PFSK-1 (cell line): Measurements from ENCODE around the gene ZNF302.

Experiments used
- FOXP2 ChIP-seq: optimal IDR thresholded peaks from 2 replicates; pipeline ENCODE3; 2011; ENCODE audit warnings: borderline replicate concordance, control low read depth, inconsistent platforms; ENCODE audit not compliant: insufficient read depth; ENCODE audit errors: extremely low read length, extremely low read depth
- POLR2AphosphoS5 ChIP-seq: IDR thresholded peaks from 2 replicates; pipeline ENCODE4 v1.6.1; 2012; ENCODE audit warnings: low read depth, mild to moderate bottlenecking, control low read depth, low read length, moderate library complexity
- REST ChIP-seq, 2 experiments: IDR thresholded peaks; 2 replicates each; pipeline versions ENCODE4 v1.6.1 to v1.8.0; 2011 to 2012; ENCODE audit warnings: low read depth in 2 of 2, low read length in 2 of 2, control low read depth in 1 of 2, inconsistent platforms in 1 of 2, mild to moderate bottlenecking in 1 of 2, moderate library complexity in 1 of 2; ENCODE audit not compliant: insufficient read depth in 1 of 2
- SIN3A ChIP-seq: IDR thresholded peaks from 2 replicates; pipeline ENCODE4 v1.6.1; 2012; ENCODE audit warnings: mild to moderate bottlenecking, low read length, moderate library complexity, borderline replicate concordance; ENCODE audit not compliant: insufficient read depth
- TAF1 ChIP-seq: IDR thresholded peaks from 2 replicates; pipeline ENCODE4 v1.6.1; 2012; ENCODE audit warnings: low read length, control low read depth, borderline replicate concordance; ENCODE audit not compliant: insufficient read depth

Gene ZNF302

GRCh38 chr19:34692549-34692948 lies 15.1 kb downstream of the ZNF302 start:
- TF ChIP-seq REST (IDR thresholded peaks at IDR 0.05; ENCODE audit: insufficient read depth in 1 of 2, low read depth in 2 of 2, low read length in 2 of 2) (no peak), SIN3A (no peak), FOXP2 (no peak), POLR2AphosphoS5 (no peak), TAF1 (no peak)

GRCh38 chr19:34707661-34708060 lies 30.2 kb downstream of the ZNF302 start:
- no peak for TF ChIP-seq POLR2AphosphoS5
- no peak for TF ChIP-seq SIN3A
- no peak for TF ChIP-seq FOXP2
- no peak for TF ChIP-seq REST (IDR thresholded peaks at IDR 0.05; ENCODE audit: insufficient read depth in 1 of 2, low read depth in 2 of 2, low read length in 2 of 2)
- TF ChIP-seq TAF1 = no peak

- no peak for TF ChIP-seq REST (IDR thresholded peaks at IDR 0.05; ENCODE audit: insufficient read depth in 1 of 2, low read depth in 2 of 2, low read length in 2 of 2)
- TF ChIP-seq POLR2AphosphoS5 = no peak
- TF ChIP-seq SIN3A = no peak
- TF ChIP-seq FOXP2 = no peak
- TF ChIP-seq TAF1 = no peak
Measured at GRCh38 chr19:34711890-34712289, 34.4 kb downstream of the ZNF302 start.

- TF ChIP-seq REST (IDR thresholded peaks at IDR 0.05; ENCODE audit: insufficient read depth in 1 of 2, low read depth in 2 of 2, low read length in 2 of 2) (no peak), SIN3A (no peak), FOXP2 (no peak), POLR2AphosphoS5 (no peak), TAF1 (no peak)
Measured at GRCh38 chr19:34712395-34713261, 35.1 kb downstream of the ZNF302 start.
